ENCODE results near the gene RUBCNL. TPM values are rescaled to one million over a fixed set of nuclear protein-coding genes. Genes with fewer than 3 reads are reported as not detected.

Gene RUBCNL
- total and polyA plus RNA-seq, 2 of the 8 experiments (the other 6 are each of a cell fraction or from before 2014, with no cell fraction given), result 2.6 to 4.9 TPM

DNA sequence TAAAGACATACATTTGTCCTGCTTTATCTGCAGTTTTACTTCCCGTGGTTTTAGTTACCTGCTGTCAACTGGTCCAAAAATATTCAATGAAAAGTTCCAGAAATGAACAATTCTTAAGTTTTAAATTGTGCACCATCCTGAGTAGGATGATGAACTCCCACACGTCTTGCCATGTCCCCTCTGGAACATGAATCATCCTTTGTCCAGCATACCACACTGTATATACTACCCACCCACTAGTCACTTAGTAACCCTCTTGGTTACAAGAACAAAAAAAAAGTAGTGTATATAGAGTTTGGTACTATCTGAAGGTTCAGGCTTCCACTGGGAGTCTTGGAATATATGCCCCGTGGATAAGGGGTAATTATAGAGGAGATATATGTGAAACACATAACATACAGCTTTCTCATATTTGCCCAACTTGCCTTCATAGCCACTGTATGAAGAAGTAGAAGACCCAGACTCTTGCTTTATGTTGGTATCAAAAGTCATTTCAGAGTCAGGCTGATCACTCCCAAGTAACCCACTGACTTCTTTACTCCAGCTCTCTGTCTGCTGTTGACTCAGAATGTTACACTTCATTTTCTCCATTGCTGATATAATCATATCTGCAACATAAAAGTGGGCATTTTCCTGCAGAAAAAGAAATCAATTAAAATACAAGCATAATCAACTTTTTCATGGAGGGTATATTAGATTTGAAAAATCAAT, 19.3 kb downstream of the RUBCNL start (continued):
- TF ChIP-seq SUZ12 (IDR thresholded peaks at IDR 0.05; ENCODE audit: low read length) (no peak), CBX8 (IDR thresholded peaks at IDR 0.05; ENCODE audit: borderline replicate concordance, low read depth, low read length) (no peak), SAP30 (IDR thresholded peaks at IDR 0.05; ENCODE audit: insufficient read depth, insufficient replicate concordance, low read length) (no peak), FOSL1 (IDR thresholded peaks at IDR 0.05; ENCODE audit: insufficient read depth, low read depth, low read length) (no peak), TCF12 (IDR thresholded peaks at IDR 0.05; ENCODE audit: low read depth, low read length) (no peak), RAD21 (IDR thresholded peaks at IDR 0.05 in 1 of 2, conservative IDR thresholded peaks at IDR 0.05 in 1 of 2; ENCODE audit: low read depth in 2 of 2, low read length in 2 of 2) (no peak)

Data from H1 (cell line).